GM18861 (cell line): ENCODE results near the gene CNPY4.
A peak's percentile ranks its signal among the peaks of the same experiment; 100 is the strongest.

Experiments used
- ATAC-seq: cut with Tn5 transposase; IDR thresholded peaks from one replicate; pipeline ENCODE4 v1.9.1; 2021; ENCODE audit not compliant: unreplicated experiment

Gene CNPY4

GRCh38 chr7:100119072-100119969 is at the start of gene CNPY4, which contains the start of gene TAF6:
CNPY4 (plus strand) TSS chr7:100119634; CDS start chr7:100119745, 111 bp downstream.
TAF6 (minus strand) TSS chr7:100119358; CDS start chr7:100114209, 5,149 bp downstream.
- peak; percentile 58 for ATAC-seq

DNA sequence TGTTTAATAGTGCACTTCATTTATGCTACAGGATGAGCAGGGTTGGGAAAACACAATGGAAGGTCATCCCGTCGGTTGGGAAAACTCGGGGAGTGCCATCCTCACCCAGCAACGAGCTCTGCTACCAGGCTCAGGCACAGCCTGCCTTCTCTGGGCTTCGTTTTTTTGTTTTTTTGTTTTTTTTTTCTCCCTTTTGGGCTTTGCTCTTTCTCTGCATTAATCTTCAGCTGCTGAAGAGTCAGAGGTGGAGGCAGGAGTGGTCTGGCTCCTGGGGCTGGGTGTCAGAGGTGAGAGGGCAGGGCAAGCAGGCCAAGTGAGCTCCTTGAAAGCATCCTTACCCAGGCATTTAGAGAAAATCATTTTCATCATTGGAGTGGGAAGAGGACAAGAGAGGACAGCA is 49.4 kb upstream of the CNPY4 start:
- ATAC-seq: no peak

DNA sequence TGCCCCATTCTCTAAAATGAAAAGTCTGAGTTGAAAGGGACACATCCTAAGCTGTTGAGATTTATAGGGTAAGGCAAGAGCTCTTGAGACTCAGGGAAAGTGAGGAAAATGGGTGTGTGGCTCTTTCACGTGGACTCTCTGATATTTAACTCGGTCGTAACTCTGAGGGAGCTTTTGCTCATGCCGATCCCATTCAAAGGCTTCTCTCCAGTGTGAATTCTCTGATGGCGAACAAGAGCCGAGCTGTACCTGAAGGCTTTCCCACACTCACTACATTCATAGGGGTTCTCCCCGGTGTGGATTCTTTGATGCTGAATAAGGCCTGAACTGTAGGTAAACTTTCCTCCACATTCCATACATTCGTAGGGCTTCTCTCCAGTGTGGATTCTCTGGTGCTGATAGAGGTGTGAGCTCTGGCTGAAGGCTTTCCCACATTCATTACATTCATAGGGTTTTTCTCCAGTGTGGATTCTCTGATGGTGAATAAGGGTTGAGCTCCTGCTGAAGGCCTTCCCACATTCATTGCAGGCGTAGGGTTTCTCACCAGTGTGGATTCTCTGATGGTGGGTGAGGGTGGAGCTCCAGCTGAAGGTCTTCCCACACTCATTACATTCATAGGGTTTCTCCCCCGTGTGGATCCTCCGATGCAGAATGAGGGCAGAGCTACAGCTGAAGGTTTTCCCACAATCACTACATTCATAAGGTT is 48.3 kb upstream of the CNPY4 start:
- no peak for ATAC-seq

GRCh38 chr7:100072462-100072861 is 47.0 kb upstream of the CNPY4 start:
- no peak for ATAC-seq

- no peak for ATAC-seq
Measured at GRCh38 chr7:100074841-100075240, 44.6 kb upstream of the CNPY4 start.

GRCh38 chr7:100075418-100075817 is 44.0 kb upstream of the CNPY4 start:
- no peak for ATAC-seq

DNA sequence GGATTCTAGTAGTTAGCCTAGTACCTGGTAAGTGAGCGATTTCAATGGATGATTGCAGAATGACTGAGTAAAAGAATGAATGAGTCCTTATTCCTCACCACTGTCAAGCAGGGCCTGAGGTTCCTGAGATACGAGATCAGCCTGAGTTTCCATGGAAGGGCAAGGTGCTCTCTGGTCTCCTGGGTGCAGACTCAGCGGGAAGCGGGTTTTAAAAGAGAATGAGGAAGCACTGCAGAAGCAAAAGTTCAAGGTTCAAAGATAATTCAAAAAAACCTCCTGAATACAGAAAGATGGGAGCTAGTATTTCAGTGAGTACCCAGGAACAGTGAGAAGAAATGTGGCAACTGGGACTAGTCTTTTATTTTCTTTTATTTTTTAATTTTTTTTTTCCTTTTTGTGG is 42.2 kb upstream of the CNPY4 start:
- no peak for ATAC-seq

DNA sequence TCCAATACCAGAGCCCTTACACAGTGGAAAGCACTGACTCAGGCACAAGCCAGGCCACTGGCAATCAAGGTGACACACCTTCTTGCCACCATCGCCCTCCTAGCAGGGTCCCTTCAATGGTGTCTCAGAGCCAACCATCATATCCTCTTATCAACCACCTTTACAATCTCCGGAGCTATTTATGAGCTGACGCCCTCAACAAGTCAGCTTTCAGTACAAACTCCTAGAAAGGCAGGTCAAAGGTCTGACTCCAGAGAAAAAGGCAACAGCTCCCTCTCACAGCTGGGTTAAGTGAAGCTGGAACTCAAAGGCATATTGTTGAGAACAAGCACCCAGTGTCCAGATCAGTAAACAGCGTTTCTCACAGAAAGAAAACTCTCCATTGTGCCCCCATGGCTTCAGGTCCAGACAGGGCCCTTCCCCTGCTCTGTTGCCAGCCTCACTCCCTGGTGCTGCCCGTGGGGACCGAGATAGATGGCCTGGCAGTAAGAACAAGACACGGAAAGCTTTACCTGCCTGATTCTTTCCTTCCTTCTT is 40.3 kb upstream of the CNPY4 start:
- no peak for ATAC-seq

GRCh38 chr7:100080907-100081534 is 38.4 kb upstream of the CNPY4 start:
- ATAC-seq: peak; percentile 3

DNA sequence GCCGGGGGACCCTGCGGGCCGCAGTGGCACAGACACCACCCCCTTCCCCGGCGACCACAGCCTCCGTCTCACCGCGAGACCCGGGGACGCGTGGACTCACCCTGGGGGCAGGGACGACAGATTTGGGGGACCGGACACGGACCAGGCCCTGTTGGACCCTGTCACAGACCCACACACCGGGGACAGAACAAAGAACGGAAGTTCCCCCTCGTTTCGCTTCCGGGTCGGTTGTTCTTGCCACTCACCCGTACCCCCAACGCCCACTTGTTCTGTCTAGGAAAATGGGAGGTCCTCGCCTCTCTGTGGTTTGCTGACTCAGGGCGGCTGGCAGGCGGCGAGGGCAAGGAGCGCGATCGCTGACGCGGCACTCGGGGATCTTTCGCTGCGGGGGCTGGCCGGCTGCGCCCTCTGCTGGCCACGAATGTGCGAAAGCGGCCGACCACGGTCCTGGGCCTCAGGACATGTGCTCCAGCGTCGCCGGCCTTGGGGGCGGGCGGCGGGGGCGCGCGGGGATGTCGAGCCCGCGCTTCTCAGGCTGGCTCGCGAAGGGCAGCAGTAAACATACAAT is 37.8 kb upstream of the CNPY4 start, which contains the start of gene ZNF3:
Gene ZNF3 (minus strand): TSS at position 189 of the 568 bp plus-strand sequence. CDS start 4,366 bp downstream, outside the sequence.
- peak; percentile 63 for ATAC-seq

- no peak for ATAC-seq
Measured at GRCh38 chr7:100082978-100083377, 36.5 kb upstream of the CNPY4 start.

GRCh38 chr7:100085515-100085914 is 33.9 kb upstream of the CNPY4 start:
- no peak for ATAC-seq

- no peak for ATAC-seq
Measured at GRCh38 chr7:100087055-100087750, 32.2 kb upstream of the CNPY4 start.

DNA sequence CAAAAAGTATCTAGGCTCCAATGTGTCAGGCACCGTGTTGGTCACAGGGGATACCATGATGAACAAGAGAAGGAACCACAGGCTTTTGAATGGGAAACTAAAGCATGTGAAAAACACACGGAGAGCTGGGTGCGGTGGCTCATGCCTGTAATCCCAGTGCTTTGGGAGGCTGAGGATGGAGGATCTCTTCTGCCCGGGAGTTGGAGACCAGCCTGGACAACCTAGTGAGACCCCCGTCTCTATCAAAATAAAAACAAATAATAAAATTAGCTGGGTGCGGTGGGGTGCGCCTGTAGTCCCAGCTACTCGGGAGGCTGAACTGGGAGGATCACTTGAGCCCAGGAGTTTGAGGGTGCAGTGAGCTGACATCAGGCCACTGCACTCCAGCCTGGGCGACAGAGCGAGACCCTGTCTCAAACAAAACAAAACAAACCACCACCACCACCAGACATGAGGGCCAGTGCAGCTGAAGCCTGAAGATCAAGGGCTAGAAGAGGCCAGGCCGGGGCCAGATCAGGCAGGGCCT is 31.3 kb upstream of the CNPY4 start:
- no peak for ATAC-seq

DNA sequence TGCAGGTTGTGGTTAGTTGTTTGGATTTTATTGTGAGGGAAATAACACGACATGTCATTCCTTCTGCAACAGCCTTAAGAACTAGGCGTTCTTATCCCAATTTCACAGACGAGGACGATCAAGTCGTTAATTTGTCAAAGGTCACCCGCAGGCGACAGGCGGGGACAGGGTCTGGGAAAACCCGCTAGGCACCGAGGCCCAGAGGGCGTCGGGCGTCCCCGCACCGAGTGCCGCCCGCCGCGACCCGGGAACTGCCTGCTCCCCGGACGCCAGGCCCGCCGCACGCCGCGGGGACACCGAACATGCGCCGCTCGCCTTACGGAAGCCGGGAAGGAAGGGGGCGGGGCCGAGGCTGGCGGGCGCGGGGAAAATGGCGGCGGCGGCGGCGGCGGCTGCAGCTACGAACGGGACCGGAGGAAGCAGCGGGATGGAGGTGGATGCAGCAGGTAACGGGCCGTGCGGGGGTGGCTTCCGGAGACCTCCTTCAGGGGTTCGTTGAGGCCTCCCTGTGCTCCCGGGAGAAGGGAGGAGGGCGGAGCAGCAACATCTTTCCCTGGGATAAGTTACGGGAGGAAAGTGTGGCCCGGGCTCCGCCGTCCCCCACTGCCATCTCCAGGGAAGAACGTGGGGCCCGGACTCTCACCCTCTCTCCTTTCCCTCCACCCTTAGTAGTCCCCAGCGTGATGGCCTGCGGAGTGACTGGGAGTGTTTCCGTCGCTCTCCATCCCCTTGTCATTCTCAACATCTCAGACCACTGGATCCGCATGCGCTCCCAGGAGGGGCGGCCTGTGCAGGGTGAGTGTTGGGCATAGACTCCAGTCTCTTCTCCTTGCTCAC is 30.6 kb upstream of the CNPY4 start, which contains the start of gene COPS6:
Gene COPS6 (plus strand): TSS at position 349 of the 837 bp plus-strand sequence. CDS start 22 bp downstream, at position 371.
- no peak for ATAC-seq

GRCh38 chr7:100089458-100090196 is 29.8 kb upstream of the CNPY4 start:
- ATAC-seq: no peak

- no peak for ATAC-seq
Measured at GRCh38 chr7:100090527-100091410, 28.7 kb upstream of the CNPY4 start.
